Activated CD4-positive, alpha-beta T cell treated with anti-CD3 and anti-CD28 coated beads, Interleukin-2, amount 10 ng/mL, durations not matched to agents 24 days and 14 days (primary cell): ENCODE data around the gene JOSD1. TPM values are rescaled to one million over a fixed set of nuclear protein-coding genes. Genes with fewer than 3 reads are reported as not detected.
A peak's percentile ranks its signal among the peaks of the same experiment; 100 is the strongest.

Experiments
- DNase-seq: peaks from one replicate; pipeline ENCODE4 v3.0.0; 2022
- H3K27ac Mint-ChIP-seq: one replicate; pipeline ENCODE4 v1.8.0; 2022; ENCODE audit warnings: mild to moderate bottlenecking, mixed read lengths
- H3K27me3 Mint-ChIP-seq: one replicate; pipeline ENCODE4 v1.8.0; 2022; ENCODE audit warnings: mixed read lengths
- H3K36me3 Mint-ChIP-seq: one replicate; pipeline ENCODE4 v1.8.0; 2022; ENCODE audit warnings: low read depth, mild to moderate bottlenecking, mixed read lengths
- H3K4me1 Mint-ChIP-seq: one replicate; pipeline ENCODE4 v1.8.0; 2021; ENCODE audit warnings: mixed read lengths
- H3K4me3 Mint-ChIP-seq: one replicate; pipeline ENCODE4 v1.8.0; 2022; ENCODE audit warnings: mild to moderate bottlenecking, moderate library complexity, mixed read lengths
- H3K9me3 Mint-ChIP-seq: one replicate; pipeline ENCODE4 v1.8.0; 2021; ENCODE audit warnings: mixed read lengths
- intact Hi-C: fragments of 100-400 bp; cut with micrococcal nuclease; formaldehyde crosslinking; loops from one replicate; pipeline ENCODE4 v1.15.1; 2023
- total RNA-seq: library from RNA; stranded (reverse); gene quantifications from 2 replicates; pipeline ENCODE4 v1.2.3, GENCODE V29; 2022

JOSD1 gene
- total RNA-seq, 1 donor from 2014 or later: 90.4 TPM

- DNase-seq: no peak
- Mint-ChIP-seq H3K27ac (no peak overlapping the region), H3K4me1 (peaks cover 4% of the 10 kb centered on the region), H3K36me3 (peaks cover 75% of the 10 kb centered on the region), H3K27me3 (no peaks in the 10 kb centered on the region), H3K9me3 (no peaks in the 10 kb centered on the region), H3K4me3 (no peak overlapping the region)
- intact Hi-C loops: no loop called here
These were observed 27.0 kb upstream of the JOSD1 start for GRCh38 chr22:38727530-38728451.

GRCh38 chr22:38727123-38727522, 26.4 kb upstream of the JOSD1 start:
- Mint-ChIP-seq H3K9me3 (no peaks in the 10 kb centered on the region), H3K36me3 (peaks cover 80% of the 10 kb centered on the region), H3K4me3 (no peak overlapping the region), H3K4me1 (peaks cover 4% of the 10 kb centered on the region), H3K27ac (no peak overlapping the region), H3K27me3 (no peaks in the 10 kb centered on the region)
- intact Hi-C loops: no loop called here
- DNase-seq: no peak

- no peak for DNase-seq
- Mint-ChIP-seq H3K4me3 (no peak overlapping the region), H3K9me3 (no peaks in the 10 kb centered on the region), H3K36me3 (peaks cover 80% of the 10 kb centered on the region), H3K4me1 (peaks cover 4% of the 10 kb centered on the region), H3K27ac (no peak overlapping the region), H3K27me3 (no peaks in the 10 kb centered on the region)
- intact Hi-C loops: no loop called here
These were observed 25.3 kb upstream of the JOSD1 start for GRCh38 chr22:38725900-38726655.

- peaks cover 4% of the 10 kb centered on the region for H3K4me1 Mint-ChIP-seq
- H3K27ac Mint-ChIP-seq: peak overlapping the region; percentile 2
- H3K36me3 Mint-ChIP-seq: peaks cover 72% of the 10 kb centered on the region
- intact Hi-C loops: no loop called here
- H3K9me3 Mint-ChIP-seq: no peaks in the 10 kb centered on the region
- no peak overlapping the region for H3K4me3 Mint-ChIP-seq
- no peaks in the 10 kb centered on the region for H3K27me3 Mint-ChIP-seq
- peak; percentile 80 for DNase-seq
These were observed 24.3 kb upstream of the JOSD1 start for GRCh38 chr22:38724926-38725571.

GRCh38 chr22:38724176-38724575, 23.4 kb upstream of the JOSD1 start:
- H3K27ac Mint-ChIP-seq: peak overlapping the region; percentile 34

GRCh38 chr22:38721551-38721950, 20.8 kb upstream of the JOSD1 start:
- no peak for DNase-seq
- intact Hi-C loops: no loop called here

More at GRCh38 chr22:38724176-38724575, 23.4 kb upstream of the JOSD1 start:
- Mint-ChIP-seq H3K4me3 (no peak overlapping the region), H3K4me1 (peaks cover 4% of the 10 kb centered on the region), H3K9me3 (no peaks in the 10 kb centered on the region), H3K36me3 (peaks cover 69% of the 10 kb centered on the region), H3K27me3 (no peaks in the 10 kb centered on the region)
- intact Hi-C loops: no loop called here
- DNase-seq: no peak

GRCh38 chr22:38720350-38720749, 19.6 kb upstream of the JOSD1 start:
- peaks cover 7% of the 10 kb centered on the region for H3K4me1 Mint-ChIP-seq
- no peak overlapping the region for H3K27ac Mint-ChIP-seq
- H3K36me3 Mint-ChIP-seq: peaks cover 61% of the 10 kb centered on the region
- intact Hi-C loops: no loop called here
- no peak for DNase-seq
- H3K9me3 Mint-ChIP-seq: no peaks in the 10 kb centered on the region
- H3K4me3 Mint-ChIP-seq: no peak overlapping the region
- no peaks in the 10 kb centered on the region for H3K27me3 Mint-ChIP-seq

More at GRCh38 chr22:38721551-38721950, 20.8 kb upstream of the JOSD1 start:
- H3K36me3 Mint-ChIP-seq: peaks cover 66% of the 10 kb centered on the region
- H3K4me3 Mint-ChIP-seq: no peak overlapping the region
- no peaks in the 10 kb centered on the region for H3K27me3 Mint-ChIP-seq
- no peaks in the 10 kb centered on the region for H3K9me3 Mint-ChIP-seq
- no peak overlapping the region for H3K27ac Mint-ChIP-seq
- peaks cover 6% of the 10 kb centered on the region for H3K4me1 Mint-ChIP-seq

- H3K9me3 Mint-ChIP-seq: no peaks in the 10 kb centered on the region
- no peak overlapping the region for H3K4me3 Mint-ChIP-seq
- intact Hi-C loops: no loop called here
- no peak for DNase-seq
- H3K27ac Mint-ChIP-seq: no peak overlapping the region
- H3K27me3 Mint-ChIP-seq: no peaks in the 10 kb centered on the region
- H3K4me1 Mint-ChIP-seq: peaks cover 15% of the 10 kb centered on the region
- peaks cover 59% of the 10 kb centered on the region for H3K36me3 Mint-ChIP-seq
These were observed 18.5 kb upstream of the JOSD1 start for GRCh38 chr22:38719196-38719595.

- DNase-seq: no peak
- intact Hi-C loops: no loop called here
- peaks cover 56% of the 10 kb centered on the region for H3K36me3 Mint-ChIP-seq
- peaks cover 20% of the 10 kb centered on the region for H3K4me1 Mint-ChIP-seq
- H3K9me3 Mint-ChIP-seq: no peaks in the 10 kb centered on the region
- H3K27me3 Mint-ChIP-seq: no peaks in the 10 kb centered on the region
- H3K27ac Mint-ChIP-seq: peak overlapping the region; percentile 60
- H3K4me3 Mint-ChIP-seq: no peak overlapping the region
These were observed 17.7 kb upstream of the JOSD1 start for GRCh38 chr22:38718414-38718813.

GRCh38 chr22:38717244-38717643, 16.5 kb upstream of the JOSD1 start:
- DNase-seq: no peak
- Mint-ChIP-seq H3K4me1 (peaks cover 32% of the 10 kb centered on the region), H3K4me3 (no peak overlapping the region), H3K27me3 (no peaks in the 10 kb centered on the region), H3K9me3 (no peaks in the 10 kb centered on the region), H3K36me3 (peaks cover 48% of the 10 kb centered on the region), H3K27ac (peak overlapping the region; percentile 9)
- intact Hi-C loops: no loop called here

GRCh38 chr22:38716826-38717225, 16.1 kb upstream of the JOSD1 start:
- intact Hi-C loops: no loop called here
- DNase-seq: no peak
- Mint-ChIP-seq H3K9me3 (no peaks in the 10 kb centered on the region), H3K36me3 (peaks cover 49% of the 10 kb centered on the region), H3K27me3 (no peaks in the 10 kb centered on the region), H3K27ac (peak overlapping the region; percentile 20), H3K4me3 (no peak overlapping the region), H3K4me1 (peaks cover 36% of the 10 kb centered on the region)

- no peak for DNase-seq
- no peaks in the 10 kb centered on the region for H3K27me3 Mint-ChIP-seq
- intact Hi-C loops: no loop called here
- no peaks in the 10 kb centered on the region for H3K9me3 Mint-ChIP-seq
- peaks cover 37% of the 10 kb centered on the region for H3K4me1 Mint-ChIP-seq
- H3K27ac Mint-ChIP-seq: peak overlapping the region; percentile 51
- peaks cover 46% of the 10 kb centered on the region for H3K36me3 Mint-ChIP-seq
- no peak overlapping the region for H3K4me3 Mint-ChIP-seq
These were observed 15.5 kb upstream of the JOSD1 start for GRCh38 chr22:38716271-38716670.

GRCh38 chr22:38715852-38716251, 15.1 kb upstream of the JOSD1 start:
- H3K9me3 Mint-ChIP-seq: no peaks in the 10 kb centered on the region
- DNase-seq: no peak
- peaks cover 40% of the 10 kb centered on the region for H3K4me1 Mint-ChIP-seq
- no peaks in the 10 kb centered on the region for H3K27me3 Mint-ChIP-seq
- peaks cover 49% of the 10 kb centered on the region for H3K36me3 Mint-ChIP-seq
- no peak overlapping the region for H3K27ac Mint-ChIP-seq
- no peak overlapping the region for H3K4me3 Mint-ChIP-seq
- intact Hi-C loops: no loop called here
